Measurements from ENCODE around the gene TEN1. TPM values are rescaled to one million over a fixed set of nuclear protein-coding genes. Genes with fewer than 3 reads are reported as not detected.
A peak's percentile ranks its signal among the peaks of the same experiment; 100 is the strongest.

The TEN1 gene
- total RNA-seq, 4 donors from 2014 or later, result 15.2 to 95.1 (median 27.9) TPM; not detected in 1

DNA sequence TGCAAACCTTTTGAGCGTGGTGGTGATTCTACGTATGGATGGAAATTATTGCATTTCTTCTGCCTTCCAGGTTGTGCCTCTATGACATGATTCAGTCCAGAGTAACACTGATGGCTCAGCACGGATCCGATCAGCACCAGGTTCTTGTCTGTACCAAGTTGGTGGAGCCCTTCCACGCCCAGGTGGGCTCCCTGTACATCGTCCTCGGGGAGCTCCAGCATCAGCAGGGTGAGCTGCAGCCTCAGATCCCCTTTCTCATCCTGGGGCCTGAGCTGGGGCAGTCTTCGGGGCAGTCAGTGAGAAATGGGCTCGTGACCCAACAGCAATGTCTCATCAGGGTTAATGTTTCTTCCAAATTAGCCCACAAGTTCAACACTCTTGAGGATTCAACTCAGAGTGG lies 12.4 kb downstream of the TEN1 start:
- Histone ChIP-seq H3K4me3 (no peak overlapping the region), H3K9me3 (no peaks in the 10 kb centered on the region), H3K27me3 (no peaks in the 10 kb centered on the region), H3K27ac (no peak overlapping the region), H3K4me1 (peaks cover 0 to 12% (median 0%) of the 10 kb centered on the region in 4 donors), H3K36me3 (peaks cover 0 to 16% (median 0%) of the 10 kb centered on the region in 3 donors)
- no peak for DNase-seq
- no peak for TF ChIP-seq CTCF (IDR thresholded peaks at IDR 0.05)
- no peak for TF ChIP-seq POLR2A (IDR thresholded peaks at IDR 0.05)

GRCh38 chr17:75994802-75995370 lies 15.8 kb downstream of the TEN1 start:
- Histone ChIP-seq H3K27ac (peak overlapping the region in 3 of 4 donors; percentile 9 to 92 (median 88)), H3K36me3 (peaks cover 0 to 16% (median 0%) of the 10 kb centered on the region in 3 donors), H3K4me1 (peaks cover 0 to 35% (median 9%) of the 10 kb centered on the region in 4 donors), H3K27me3 (no peaks in the 10 kb centered on the region), H3K4me3 (no peak overlapping the region), H3K9me3 (no peaks in the 10 kb centered on the region)
- DNase-seq, result peak in 1 of 3 donors; percentile 60
- no peak for TF ChIP-seq CTCF (IDR thresholded peaks at IDR 0.05)
- no peak for TF ChIP-seq POLR2A (IDR thresholded peaks at IDR 0.05)

DNA sequence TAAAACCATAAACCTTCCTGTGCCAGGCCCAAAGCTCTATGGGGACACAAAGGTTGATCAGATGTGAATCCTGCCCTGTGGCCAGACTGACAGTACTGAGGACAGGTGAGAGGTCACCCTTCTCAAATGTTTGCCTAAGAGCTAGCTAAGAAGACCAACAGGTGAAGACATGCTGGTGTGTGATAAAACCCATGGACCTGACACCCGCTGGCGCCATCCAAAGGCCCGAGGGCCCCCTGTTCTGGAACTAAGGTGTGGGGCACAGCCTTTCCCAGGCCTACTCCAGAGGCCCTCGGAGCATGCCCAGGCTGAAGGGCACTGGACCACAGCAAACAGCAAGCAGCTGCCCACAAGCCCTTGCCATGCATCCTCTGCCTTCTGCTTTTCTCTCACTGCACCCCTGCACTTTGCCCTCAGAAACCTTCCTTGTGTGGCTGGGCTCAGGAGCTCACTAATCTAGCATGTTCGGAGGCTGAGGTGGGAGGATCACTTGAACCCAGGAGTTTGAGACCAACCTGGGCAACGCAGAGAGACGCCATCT lies 16.4 kb downstream of the TEN1 start:
- Histone ChIP-seq H3K27me3 (no peaks in the 10 kb centered on the region), H3K4me3 (no peak overlapping the region), H3K36me3 (peaks cover 0 to 16% (median 0%) of the 10 kb centered on the region in 3 donors), H3K4me1 (peaks cover 0 to 40% (median 9%) of the 10 kb centered on the region in 4 donors), H3K9me3 (no peaks in the 10 kb centered on the region), H3K27ac (peak overlapping the region in 3 of 4 donors; percentile 41 to 92 (median 88))
- DNase-seq, result peak in 1 of 3 donors; percentile 53
- TF ChIP-seq POLR2A (IDR thresholded peaks at IDR 0.05) (no peak), CTCF (IDR thresholded peaks at IDR 0.05) (no peak)

DNA sequence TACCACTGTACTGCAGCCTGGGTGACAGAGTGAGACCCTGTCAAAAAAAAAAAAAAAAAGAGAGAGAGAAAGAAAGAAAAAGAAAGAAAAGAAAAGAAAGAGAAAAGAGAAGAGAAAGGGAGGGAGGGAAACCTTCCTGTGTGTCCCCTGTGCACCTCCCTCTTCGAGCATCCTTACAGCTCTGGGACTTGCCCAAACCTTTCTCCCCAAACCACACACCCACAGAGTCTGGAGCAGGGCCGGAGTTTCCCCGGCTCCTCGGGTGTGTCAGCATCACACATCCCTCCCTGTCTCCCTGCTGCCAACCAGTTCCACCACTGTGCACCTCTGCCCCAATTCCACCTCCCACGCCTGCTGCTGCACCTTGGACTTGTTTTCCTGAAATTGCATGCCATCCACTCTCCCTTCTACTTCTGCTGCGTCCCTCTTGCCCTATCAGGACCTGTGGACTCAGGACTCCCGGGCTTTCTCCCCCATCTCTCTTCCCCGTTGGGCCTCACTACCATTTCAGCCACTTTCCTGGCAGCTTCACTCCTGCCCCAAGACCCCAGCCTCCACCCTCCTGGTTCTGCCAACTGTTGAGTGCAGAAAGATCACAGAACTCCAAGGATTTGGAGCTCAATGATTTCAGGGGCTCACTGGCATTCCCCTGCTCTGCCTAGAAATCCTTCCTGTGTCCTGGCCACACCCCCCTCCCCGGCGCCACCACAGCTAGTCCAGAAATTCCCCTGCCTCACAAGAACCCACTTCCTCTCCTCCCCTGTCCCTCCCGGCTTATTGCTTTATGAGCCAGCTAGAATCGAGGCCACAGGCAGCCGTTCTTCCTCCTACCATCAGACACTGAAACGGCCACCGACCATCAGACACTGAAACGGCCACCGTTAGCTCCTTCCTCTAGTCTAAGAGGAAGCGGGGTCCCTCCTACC lies 17.9 kb downstream of the TEN1 start:
- peak; percentile 62 to 84 (median 84) for DNase-seq
- H3K4me3 ChIP-seq, result peak overlapping the region in 1 of 4 donors; percentile 8
- peak in 1 of 2 donors; percentile 47 for TF ChIP-seq POLR2A (IDR thresholded peaks at IDR 0.05)
- TF ChIP-seq CTCF (IDR thresholded peaks at IDR 0.05), result no peak
- H3K9me3 ChIP-seq, result no peaks in the 10 kb centered on the region
- H3K27me3 ChIP-seq, result no peaks in the 10 kb centered on the region
- H3K4me1 ChIP-seq, result peaks cover 0 to 53% (median 9%) of the 10 kb centered on the region in 4 donors
- peak overlapping the region; percentile 41 to 92 (median 67) for H3K27ac ChIP-seq
- peaks cover 0 to 7% (median 0%) of the 10 kb centered on the region in 3 donors for H3K36me3 ChIP-seq

- peak overlapping the region in 3 of 4 donors; percentile 41 to 92 (median 88) for H3K27ac ChIP-seq
- H3K4me1 ChIP-seq, result peaks cover 0 to 59% (median 9%) of the 10 kb centered on the region in 4 donors
- no peaks in the 10 kb centered on the region for H3K9me3 ChIP-seq
- no peak overlapping the region for H3K4me3 ChIP-seq
- no peak for DNase-seq
- peaks cover 0 to 12% (median 0%) of the 10 kb centered on the region in 3 donors for H3K36me3 ChIP-seq
- TF ChIP-seq POLR2A (IDR thresholded peaks at IDR 0.05) (peak in 1 of 2 donors; percentile 16), CTCF (IDR thresholded peaks at IDR 0.05) (no peak)
- H3K27me3 ChIP-seq, result no peaks in the 10 kb centered on the region
Measured at GRCh38 chr17:75998327-75998795, 19.3 kb downstream of the TEN1 start.
